GM21367 (cell line): ENCODE measurements around the gene OR2T29.
A peak's percentile ranks its signal among the peaks of the same experiment; 100 is the strongest.
"Not testable (repeated sequence)": the region's sequence is repeated elsewhere in the genome, so short reads cannot be mapped to it uniquely, and the experiment has no call there.

Source experiments
- ATAC-seq: cut with Tn5 transposase; IDR thresholded peaks from one replicate; pipeline ENCODE4 v1.9.1; 2021; ENCODE audit not compliant: unreplicated experiment

The OR2T29 gene, protein sequence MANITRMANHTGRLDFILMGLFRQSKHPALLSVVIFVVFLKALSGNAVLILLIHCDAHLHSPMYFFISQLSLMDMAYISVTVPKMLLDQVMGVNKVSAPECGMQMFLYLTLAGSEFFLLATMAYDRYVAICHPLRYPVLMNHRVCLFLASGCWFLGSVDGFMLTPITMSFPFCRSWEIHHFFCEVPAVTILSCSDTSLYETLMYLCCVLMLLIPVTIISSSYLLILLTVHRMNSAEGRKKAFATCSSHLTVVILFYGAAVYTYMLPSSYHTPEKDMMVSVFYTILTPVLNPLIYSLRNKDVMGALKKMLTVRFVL

DNA sequence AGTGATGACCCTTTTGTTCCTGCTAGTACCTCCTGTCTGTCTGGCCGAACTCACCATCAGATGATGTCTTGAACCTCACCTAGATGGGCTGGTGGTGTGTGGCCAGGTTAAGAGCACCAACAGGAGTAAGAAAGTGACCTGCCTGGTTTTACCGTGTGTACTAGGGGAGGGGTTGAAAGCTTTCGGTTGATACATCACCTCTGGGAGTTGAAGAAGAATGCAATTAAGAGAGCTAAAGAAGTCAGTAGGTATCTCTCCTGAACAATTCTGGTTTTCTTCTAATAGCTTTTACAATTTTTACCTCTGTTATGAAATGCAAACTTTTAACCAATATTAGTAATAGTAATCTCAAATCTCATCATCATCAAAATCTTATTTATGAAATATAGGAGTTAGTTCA, at the start of gene OR2T29:
Gene OR2T29, minus strand, starts transcription at position 101 of the 400 bp plus-strand sequence. CDS start 3,281 bp downstream, outside the sequence.
- ATAC-seq = not testable (repeated sequence)

DNA sequence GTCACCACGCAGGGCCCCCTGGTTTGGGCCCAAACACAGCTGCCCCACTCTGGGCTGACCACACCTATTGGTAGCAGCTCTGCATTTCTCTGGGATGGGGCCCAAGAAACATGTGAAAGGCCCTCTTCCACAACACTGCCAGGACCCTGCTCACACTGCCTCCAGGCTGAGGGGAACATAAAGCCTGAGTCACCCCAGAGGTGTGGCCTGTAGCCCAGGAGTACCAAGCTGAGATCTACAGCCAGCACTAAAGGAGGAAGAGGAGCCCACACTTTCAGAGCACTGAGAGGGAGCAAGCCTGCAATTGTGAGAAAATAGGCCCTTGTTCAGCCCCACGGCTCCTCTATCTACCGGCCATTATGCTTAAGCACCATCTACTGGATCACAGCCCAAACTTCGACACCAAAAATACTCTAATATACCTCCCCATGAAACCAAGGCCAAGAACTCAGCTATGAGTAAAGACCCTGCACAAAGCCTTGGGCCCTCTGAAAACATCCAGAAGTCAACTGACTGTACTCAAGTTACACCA, 49.4 kb upstream of the OR2T29 start:
- peak; percentile 55 for ATAC-seq

DNA sequence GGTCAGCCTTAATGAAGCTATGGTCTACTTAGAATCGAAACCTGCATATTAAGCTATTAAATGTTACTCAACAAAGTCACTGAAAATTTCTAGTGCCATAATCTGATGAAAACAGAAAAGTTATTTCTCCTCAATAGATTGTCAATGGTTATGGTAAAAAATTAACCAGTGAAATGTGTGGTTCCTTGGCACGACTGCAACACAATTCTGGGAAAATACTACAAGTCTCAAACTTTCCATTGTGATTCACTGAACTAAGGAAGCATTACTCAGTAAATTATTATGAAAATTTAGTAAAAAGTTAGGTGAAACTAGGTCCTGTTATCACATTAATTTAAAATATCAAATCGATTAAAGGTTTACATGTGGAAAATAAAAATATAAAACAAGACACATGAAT, 47.7 kb upstream of the OR2T29 start:
- ATAC-seq = no peak

DNA sequence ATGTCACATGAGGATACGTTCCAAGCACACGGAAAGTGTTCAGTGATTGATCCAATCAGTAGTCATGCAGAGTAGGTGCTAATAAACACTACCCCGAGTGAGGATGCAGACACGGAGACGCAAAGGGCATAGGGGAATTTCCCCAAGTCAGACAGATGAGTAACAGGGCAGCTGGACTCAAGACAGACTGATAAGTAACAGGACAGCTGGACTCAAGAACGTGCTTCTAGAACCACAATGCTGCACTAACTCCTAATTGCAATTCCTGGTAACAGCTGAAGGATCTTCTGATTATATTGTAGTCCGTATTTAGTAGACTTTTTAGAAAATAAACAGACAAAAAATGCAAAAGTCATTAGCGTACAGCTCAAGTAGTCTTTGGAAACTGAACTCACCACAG, 36.8 kb upstream of the OR2T29 start:
- ATAC-seq = no peak

DNA sequence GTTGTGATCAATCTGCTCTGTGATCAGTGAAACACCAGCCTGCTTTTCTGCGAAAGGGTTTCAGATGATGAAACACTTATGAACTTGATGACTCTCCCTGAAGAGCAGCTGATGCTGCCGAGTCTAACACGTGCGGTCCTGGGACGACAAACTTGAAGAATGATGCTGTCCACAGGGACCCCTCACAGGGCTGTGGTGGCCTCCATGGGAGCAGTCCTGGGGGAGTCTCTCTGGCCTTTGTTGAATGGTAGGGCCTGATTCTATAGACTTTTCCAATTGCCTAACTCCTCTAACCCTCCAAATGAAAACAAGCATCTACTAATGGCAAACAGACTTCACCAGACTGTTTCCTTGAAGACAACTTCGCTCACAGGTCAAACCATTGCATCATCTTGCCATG, 35.0 kb upstream of the OR2T29 start, which contains the start of gene OR2T10:
Gene OR2T10, minus strand, starts transcription at position 112 of the 400 bp plus-strand sequence. CDS start 3,932 bp downstream, outside the sequence.
- no peak for ATAC-seq

DNA sequence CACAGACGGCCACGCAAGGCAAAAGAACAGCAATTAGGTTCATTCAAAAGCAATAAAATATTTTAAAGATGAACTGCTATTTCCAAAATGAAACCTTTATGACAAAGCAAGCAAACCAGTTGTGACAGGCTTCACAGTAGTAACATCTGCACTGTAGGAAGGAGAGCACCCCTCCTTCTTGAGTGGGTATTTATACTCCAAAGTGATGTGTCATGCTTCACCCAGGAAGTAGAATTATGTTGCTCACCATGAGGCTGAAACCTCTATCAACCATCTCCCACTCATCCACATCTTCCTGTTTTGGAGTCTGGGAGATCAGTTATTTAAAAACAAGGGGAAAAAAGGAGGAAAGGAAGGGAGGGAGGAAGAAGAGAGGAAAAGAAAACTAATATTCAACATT, 34.0 kb upstream of the OR2T29 start:
- ATAC-seq = no peak

DNA sequence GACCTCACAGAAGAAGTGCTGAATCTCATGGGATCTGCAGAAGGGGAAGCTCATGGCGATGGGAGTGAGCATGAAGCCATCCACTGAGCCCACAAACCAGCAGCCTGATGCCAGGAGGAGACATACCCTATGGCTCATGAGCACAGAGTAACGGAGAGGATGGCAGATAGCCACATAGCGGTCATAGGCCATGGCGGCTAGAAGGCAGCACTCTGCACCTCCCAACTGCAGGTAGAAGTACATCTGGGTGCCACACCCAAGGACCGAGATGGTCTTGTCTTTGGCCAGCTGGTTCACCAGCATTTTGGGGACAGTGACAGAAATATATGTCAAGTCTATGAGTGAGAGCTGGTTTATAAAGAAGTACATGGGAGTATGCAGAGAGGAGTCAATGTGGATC, 30.7 kb upstream of the OR2T29 start:
- ATAC-seq = no peak

DNA sequence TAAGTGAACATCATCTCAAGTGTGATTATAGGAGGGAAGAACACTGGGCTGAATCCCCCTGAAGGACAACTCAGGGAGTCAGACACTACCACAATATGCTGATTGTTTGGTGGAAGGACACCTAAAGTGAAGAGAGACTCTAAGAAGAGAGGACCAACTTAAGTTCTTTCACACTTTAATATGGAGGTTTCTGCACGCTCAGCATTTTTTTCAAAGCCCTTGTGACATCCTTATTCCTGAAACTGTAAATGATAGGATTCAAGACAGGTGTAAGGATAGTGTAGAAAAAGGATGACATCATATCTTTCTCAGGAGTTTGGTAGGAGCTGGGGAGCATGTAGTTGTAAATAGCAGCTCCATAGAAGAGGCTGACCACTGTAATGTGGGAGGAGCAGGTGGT, 30.1 kb upstream of the OR2T29 start:
- no peak for ATAC-seq

DNA sequence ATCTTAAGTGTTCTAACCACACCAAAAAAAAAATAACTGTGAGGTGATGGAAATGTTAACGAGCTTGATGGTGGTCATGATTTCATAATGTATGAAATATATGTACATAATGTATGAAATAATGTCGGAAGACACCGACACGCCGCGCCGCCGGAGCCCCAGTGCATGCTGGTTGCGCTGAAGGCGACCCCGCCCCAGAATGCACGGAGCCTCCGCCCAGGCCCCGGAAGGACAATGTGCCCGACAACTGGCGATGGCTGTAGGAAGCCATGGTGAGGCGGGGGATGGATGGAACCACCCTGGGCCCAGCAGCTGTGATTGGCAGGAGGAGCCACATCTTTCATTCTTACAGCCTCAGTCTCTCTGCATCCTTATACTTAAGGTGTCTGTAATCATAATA, 27.5 kb upstream of the OR2T29 start:
- no peak for ATAC-seq

DNA sequence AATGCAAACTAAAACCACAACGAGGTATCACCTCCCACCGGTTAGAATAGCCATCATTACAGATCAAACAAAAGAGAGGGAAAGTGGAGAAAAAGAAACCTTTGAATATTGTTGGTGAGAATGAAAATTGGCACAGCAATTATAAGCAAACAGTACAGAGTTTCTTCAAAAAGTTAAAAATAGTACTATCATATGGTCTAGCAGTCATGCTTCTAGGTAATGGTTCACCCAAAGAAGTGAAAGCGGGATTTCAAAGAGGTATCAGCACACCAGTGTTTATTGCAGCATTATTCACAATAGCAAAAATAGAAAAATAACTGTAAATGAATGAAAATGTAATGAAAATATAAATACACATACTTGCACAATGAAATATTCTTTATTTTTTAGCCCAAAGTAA, 26.8 kb upstream of the OR2T29 start:
- no peak for ATAC-seq

DNA sequence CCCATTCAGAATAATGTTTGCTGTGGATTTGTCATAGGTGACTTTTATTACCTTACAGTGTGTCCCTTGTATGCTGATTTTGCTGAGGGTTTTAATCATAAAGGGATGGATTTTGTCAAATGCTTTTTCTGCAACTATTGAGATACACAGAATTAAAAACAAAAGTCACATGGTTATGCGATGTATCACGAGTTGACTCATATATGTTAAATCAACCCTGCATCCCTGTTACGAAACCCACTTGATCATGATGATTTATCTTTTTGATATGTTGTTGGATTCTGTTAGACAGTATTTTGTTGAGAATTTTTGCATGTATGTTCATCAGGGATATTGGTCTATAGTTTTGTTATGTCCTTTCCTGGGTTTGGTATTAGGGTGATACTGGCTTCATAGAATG, 22.7 kb upstream of the OR2T29 start:
- ATAC-seq = no peak

DNA sequence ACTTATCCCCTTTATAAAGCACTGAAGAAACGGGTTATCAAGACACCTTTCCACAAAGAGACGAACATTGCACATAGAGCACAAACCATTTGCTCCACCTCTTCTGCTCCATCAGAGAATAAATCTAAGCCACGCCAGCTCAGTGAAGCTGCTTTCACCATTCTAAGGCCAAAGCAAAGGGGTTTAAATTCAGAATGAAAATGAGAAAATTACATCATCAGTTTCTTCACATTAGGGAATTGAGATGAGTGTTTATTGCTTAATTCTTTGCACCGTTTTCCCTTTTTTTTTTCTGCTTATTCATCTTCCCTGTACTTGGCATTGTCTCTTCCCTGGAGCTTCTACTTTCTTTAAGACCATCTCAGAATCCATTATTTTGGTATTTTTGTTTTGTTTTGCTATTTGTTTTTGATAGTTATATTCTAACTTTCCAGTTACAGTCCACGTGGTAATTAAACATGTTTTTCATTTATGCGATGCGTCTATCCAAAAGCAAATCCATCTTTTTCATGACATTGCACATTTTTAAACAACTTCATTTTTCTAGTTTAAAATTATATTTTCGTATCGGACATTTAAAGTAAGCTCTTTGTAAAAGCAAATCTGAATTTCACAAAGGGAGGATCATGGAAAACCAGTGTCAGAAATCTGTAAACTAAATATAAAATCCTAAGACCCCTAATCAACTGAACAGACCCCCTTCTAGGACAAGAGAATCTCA, 13.8 kb upstream of the OR2T29 start:
- ATAC-seq = no peak

DNA sequence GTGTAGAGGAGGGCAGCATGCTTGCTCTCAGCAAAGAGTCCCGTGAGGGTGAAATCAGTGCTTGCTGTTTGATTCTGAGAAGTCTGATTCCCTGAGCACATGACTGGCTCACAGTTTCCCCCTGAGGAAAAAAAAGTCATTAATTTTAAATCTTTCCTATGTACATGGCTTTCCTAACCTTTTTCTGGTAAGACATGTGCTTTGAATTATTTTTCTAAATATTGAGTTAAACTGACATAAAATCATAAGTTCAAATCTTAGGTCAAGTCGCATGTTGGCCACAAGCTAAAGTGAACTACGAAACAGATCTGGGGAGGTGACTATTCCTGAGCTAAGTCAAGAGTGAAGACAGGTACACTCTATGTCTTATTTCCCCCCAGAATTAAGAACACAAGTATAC, 12.1 kb upstream of the OR2T29 start, which contains the start of gene OR2T34:
Gene OR2T34, minus strand, starts transcription at position 101 of the 400 bp plus-strand sequence. Its CDS starts 0 bp downstream, at position 101.
- ATAC-seq = not testable (repeated sequence)

DNA sequence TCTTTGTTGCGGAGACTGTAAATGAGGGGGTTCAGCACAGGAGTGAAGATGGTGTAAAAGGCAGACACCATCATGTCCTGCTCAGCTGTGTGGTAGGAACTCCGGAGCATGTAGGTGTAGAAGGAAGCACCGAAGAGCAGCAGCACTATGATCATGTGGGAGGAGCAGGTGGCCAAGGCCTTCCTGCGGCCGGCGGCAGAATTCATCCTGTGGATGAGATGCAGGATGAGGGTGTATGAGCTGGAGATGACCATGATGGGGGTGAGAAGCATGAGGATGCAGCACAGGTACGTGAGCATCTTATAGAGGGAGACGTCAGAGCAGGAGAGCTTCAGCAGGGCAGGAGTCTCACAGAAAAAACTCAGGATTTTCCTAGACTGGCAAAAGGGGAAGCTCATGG, 11.3 kb upstream of the OR2T29 start:
- not testable (repeated sequence) for ATAC-seq

DNA sequence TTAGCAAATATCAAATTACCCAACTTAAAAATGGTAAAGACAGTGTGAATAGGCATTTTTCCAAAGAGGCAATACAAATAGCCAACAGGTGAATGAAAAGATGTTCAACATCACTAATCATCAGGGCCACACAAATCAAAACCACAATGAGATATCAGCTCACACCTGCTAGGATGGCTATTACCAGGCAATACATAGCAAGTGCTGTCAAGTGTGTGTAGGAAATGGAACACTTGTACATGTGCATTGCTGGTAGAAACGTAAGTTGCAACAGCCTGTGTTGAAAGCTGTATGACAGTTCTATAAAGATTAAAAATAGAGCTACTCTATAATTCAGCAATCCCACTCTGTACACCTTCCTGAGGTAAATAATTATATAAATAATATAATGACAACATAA, 9.5 kb upstream of the OR2T29 start:
- ATAC-seq = peak; percentile 98

DNA sequence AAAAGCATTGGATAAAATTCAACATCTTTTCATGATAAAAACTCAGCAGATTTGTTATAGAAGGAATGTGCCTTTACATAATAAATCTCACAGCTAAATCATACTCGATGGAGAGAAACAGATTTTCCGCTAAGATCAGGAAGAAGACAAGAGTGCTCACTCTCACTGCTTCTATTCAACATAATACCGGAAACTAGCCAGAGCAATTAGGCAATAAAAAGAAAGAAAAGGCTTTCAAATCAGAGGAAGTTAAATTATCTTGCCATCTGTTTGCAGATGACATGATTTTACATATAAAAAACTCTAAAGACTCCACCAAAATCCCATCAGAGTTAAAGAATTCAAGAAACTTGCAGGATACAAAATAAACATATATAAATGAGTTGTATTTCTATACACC, 8.2 kb upstream of the OR2T29 start:
- ATAC-seq = not testable (repeated sequence)

DNA sequence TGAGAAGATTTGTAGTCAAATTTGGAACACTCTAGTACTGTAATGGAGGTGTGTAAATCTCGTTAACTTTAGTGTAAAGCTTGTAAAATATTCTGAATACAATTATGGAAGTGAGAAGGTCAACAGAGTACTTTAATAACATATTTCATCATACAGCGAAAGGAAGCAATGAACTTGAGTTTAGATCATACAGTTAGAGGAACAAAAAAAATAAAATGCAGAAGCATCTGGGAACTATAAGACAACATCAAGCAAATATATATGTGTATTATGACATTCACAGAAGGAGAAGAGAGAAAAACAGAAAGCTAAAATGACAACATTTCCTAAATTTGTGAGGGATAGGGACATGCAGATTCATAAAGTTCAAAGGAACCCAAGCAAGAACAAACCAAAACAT, 6.5 kb upstream of the OR2T29 start:
- not testable (repeated sequence) for ATAC-seq

DNA sequence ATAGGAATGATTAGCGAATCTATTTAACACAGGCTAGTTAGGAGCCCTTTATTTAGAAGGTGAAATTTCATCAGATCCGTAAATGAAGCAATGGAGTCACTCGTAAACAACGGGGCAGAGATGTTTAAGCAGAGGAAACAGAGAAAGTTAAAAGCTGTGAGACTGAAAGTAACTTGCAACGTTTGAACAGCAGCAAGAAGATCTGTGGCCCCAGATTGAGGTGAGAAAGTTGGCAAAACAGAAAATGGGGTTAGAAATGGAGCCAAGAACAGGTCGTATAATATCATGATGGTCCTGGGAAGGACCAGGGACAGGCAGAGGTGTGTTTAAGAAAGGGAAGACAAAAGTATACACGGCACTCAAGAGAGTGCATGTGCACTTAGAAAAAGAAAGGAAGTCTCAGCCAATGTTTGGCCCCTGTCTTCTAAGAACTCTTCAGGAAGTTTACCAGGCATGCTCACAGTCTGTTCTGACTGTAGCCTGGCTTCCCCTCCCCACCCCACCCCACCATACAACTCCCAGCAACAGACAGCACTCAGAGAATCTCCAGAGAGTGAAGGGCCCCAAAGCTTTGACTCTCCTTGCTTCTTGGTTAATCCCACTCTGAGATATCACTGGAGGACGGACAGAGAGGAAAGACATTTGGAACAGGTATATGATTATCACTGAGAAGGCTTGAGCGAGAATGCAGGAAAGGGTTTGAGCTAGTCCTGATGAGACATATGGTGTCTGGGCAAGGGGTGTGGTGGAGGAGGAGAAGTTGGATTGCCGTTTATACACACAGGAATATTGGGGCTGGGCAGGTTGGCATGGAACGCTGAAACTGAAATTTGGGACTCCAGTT, 3.2 kb upstream of the OR2T29 start:
- peak; percentile 71 for ATAC-seq

DNA sequence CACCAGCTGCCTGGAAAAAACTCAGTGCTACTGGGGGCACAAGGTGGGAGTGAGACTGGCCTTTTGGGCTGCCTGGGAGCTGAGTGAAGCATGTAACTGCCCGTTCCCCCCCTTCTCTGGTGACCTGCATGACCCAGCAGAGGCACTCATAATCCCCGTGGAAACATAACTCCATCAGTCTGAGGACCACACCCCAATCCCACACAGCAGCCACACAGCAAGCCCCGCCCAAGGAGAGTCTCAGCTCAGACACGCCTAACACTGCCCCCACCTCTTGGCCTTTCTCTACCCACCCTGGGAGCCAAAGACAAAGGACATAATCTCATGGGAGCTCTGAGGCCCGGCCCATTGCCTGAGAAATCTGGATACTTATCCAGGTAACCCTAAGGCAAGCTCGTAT, 11.5 kb downstream of the OR2T29 start:
- not testable (repeated sequence) for ATAC-seq

DNA sequence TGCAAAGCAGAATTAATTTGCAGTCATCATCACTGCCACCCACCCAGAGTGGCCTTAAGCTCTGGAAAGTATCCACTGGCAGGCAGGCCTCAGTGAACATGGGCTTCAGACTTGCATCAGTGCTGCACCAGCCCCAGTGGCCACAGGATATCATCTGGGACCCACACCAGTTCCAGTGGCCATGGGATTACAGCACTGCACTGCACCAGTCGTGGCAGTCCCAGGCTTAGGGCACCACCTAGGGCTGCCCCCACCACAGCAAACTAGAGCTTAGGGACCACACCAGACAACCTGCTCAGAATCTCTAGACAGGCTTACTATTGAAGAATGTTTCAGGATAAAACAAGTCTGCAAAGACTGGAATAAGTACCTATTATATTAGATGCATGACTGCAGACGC, 15.2 kb downstream of the OR2T29 start:
- not testable (repeated sequence) for ATAC-seq

DNA sequence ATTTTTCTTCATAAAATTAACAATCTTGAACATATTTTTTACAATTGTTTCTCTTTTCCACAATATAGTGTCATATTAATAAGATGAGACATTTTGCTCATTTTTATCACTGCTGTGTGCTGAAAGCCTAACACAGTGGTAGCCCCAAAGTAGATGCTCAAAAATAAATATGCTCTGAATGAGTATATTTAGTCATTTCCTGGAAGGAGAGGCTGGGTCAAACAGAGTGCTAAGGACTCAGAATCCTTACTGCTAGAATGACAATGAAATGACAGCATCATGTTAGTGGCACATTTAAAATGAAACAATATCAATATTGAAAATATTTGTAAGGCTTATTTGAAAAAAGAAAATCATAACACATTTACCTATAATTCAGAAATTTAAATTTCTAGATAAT, 25.1 kb downstream of the OR2T29 start:
- not testable (repeated sequence) for ATAC-seq
